NCI-H2196 (cell line): ENCODE data around the gene U2SURP.
"Not testable (repeated sequence)": the region's sequence is repeated elsewhere in the genome, so short reads cannot be mapped to it uniquely, and the experiment has no call there.

Experiments
- DNase-seq: peaks from one replicate; lab custom pipeline; 2025; ENCODE audit not compliant: unreplicated experiment; lab: John Stamatoyannopoulos, UW

The U2SURP gene

DNA sequence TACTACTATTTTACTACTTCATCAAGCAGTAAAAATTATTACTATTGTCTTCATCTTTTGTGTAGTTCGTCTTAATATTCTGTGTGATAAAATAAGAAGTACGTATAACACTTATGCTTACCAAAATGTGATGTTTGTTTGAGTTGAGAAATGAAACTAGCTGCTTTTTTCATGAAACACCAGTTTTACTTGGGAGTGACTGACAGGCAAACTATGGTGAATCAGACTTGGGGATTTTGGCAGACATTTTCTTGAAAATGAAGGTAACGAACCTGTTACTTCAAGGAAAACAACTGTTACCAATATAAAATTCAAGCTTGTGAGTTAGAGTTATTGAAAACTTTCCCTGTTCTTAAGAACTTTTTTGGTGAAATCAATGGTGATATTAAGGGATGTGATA, 10.3 kb downstream of the U2SURP start:
- no peak for DNase-seq

DNA sequence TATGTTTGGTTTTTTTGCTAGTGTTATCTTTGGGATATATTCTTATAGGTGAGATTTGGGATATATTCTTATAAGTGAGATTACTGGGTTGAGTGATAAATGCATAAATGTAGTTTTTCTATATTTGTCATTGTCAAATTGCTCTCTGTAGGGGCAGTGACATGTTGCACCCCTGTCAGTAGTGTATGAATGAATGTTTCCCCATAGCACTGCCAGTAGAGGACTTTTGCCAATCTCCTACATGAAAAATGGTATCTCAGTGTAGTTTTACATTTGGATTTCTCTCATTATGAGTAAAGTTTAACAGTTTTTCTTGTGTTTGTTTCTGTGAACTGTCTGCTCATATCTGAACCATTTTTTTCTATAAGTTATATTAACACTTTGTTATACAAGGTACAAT, 13.6 kb downstream of the U2SURP start:
- no peak for DNase-seq

- DNase-seq, result peak; percentile 51
These were observed 15.1 kb downstream of the U2SURP start for GRCh38 chr3:143016321-143016972.

DNA sequence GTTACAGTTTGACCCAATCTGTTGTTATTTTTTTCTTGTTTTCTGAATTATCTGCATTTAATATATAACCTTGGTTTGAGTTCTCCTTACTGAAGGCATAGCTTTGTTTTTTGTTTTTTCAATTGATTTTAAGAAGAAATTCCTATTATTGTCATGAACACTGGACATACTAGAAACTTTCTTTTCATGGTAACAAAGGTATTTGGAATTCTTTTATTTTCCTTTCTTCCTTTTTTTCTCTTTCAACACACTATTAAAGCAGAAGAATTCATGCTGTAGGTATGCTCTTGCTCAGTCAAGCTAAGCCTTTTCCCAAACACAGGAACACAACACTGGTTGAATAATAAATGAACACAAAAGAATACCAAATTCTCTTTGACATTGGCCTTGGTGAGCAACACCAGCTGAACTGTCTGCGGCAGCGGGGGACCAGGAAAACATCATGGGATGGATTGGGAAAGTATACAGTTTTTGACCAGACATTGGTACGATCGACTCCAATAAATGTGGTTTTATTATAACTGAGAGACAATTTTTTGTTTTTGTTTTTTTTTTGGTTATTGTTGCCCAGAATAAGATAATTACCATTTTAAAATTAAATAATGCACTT, 23.1 kb downstream of the U2SURP start:
- no peak for DNase-seq

DNA sequence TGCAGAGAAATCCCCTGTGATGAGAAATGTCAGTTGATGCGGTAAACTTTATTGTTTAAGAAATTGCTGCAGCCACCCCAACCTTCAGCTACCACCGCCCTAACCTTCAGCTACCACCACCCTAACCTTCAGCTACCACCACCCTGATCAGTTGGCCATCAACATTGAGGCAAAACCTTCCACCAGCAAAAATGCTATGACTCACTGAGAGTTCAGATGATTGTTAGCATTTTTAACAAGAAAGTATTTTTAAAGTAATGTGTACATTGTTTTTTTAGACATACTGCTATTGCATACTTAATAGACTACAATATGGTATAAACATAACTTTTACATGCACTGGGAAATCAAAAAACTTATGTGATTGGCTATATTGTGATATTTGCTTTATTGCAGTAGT, 30.0 kb downstream of the U2SURP start:
- no peak for DNase-seq

GRCh38 chr3:143031796-143032387, 30.5 kb downstream of the U2SURP start:
- DNase-seq, result not testable (repeated sequence)

GRCh38 chr3:143035466-143036211, 34.3 kb downstream of the U2SURP start:
- no peak for DNase-seq

- DNase-seq, result no peak
These were observed 35.2 kb downstream of the U2SURP start for GRCh38 chr3:143036557-143036956.

GRCh38 chr3:143037867-143038266, 36.5 kb downstream of the U2SURP start:
- DNase-seq, result no peak

- peak; percentile 36 for DNase-seq
These were observed 39.0 kb downstream of the U2SURP start for GRCh38 chr3:143040261-143040879.

DNA sequence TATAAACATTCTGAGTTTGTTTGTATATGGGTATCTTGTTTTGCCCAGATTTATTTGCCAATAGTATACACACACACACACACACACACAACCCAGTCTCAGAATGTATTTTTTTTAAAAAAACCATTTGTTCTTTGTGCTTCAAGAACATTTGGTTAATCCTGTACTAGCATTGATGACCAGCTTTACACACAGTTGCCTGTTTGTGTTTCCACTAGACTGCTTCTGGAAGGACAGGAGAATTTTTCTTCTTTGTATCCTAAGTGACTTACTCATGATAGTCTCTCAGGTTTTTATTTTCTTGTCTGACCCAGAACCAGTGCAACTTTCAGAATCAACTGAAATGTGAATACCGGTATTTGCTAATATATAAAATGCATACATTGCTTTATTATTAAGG, 40.5 kb downstream of the U2SURP start:
- DNase-seq, result no peak

DNA sequence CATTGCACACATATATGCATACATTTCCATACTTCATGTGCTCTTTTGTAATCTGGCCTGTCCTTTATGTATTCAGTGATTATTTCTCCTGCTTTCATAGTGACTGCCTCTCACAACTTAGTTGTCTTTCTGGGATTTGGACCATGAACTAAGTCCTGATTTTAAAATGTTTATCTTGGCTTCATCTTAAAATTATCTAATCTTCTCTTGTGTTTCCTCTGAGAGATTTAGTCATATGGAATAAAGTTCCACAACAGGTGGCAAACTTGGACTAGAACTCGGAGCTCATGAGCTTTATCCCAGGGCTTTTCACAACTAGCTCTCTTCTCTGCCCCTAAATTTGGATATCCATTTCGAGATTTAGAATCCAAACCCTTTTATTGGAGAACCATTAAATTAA, 44.3 kb downstream of the U2SURP start:
- no peak for DNase-seq

- DNase-seq, result not testable (repeated sequence)
These were observed 44.7 kb downstream of the U2SURP start for GRCh38 chr3:143046075-143046474.

DNA sequence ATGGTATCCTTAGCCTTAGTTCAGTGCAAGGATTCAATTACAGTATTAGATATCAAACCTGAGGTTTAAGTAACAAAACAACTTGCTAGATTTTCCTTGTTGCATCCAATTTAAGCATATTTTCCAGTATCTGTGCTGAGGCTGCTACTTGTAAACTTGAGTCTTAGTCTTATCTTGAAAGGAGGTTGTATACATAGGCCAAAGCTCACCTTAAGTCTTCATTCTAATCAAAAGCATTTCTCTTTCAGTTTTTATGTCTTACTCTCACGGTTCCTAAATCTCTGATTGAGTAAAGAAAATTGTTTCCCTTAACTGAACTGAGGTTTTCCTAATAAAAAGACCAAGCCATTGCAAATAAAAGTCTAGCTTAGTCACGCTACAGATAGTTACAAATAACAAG, 52.6 kb downstream of the U2SURP start:
- no peak for DNase-seq

GRCh38 chr3:143056372-143056771, 55.0 kb downstream of the U2SURP start:
- DNase-seq, result no peak

GRCh38 chr3:143060906-143061305, 59.5 kb downstream of the U2SURP start:
- DNase-seq, result no peak

- no peak for DNase-seq
These were observed 61.6 kb downstream of the U2SURP start for GRCh38 chr3:143063018-143063417.

DNA sequence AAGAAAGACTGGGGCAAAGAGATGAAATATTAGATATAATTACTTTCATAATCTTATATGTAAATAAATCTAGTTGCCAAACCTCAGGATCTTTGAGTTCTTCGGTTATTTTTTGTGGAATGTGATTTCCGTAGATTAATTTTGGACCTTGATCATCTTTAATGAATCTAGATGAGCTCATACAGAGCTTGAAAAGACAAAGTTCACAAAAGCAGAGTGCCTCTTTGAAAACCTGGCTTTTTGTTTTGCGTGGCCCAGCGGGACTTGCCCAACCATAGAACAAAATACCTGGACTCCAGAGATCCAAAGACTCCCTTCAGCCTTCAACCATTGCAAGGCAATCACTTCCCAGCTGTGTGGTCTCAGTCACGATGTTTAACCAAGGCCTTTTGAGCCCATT, 63.4 kb downstream of the U2SURP start:
- DNase-seq, result no peak

GRCh38 chr3:143065364-143065763, 64.0 kb downstream of the U2SURP start:
- no peak for DNase-seq

GRCh38 chr3:143066033-143066432, 64.7 kb downstream of the U2SURP start:
- no peak for DNase-seq

GRCh38 chr3:143067201-143067600, 65.8 kb downstream of the U2SURP start:
- no peak for DNase-seq
